Astrocyte of the spinal cord (primary cell): Measurements from ENCODE around the gene RDH13.

Experiments
- DNase-seq: peaks from one replicate; pipeline ENCODE4 v3.0.0; 2011; ENCODE audit warnings: low read depth, low spot score
- H3K4me3 ChIP-seq: 2 replicates; pipeline ENCODE4 v1.5.1; 2011; ENCODE audit warnings: low read depth, mild to moderate bottlenecking, low read length, moderate library complexity
- in situ Hi-C: cut with HindIII; loops from 2 replicates; pipeline ENCODE4 v1.10.0; 2017; ENCODE audit warnings: low sequenced_read_pairs
- TF ChIP-seq, protein P1 (sequence below): IDR thresholded peaks from 2 replicates; pipeline ENCODE4 v1.5.1; 2012; ENCODE audit warnings: low read depth, mild to moderate bottlenecking, low read length, inconsistent platforms

The RDH13 gene

DNA sequence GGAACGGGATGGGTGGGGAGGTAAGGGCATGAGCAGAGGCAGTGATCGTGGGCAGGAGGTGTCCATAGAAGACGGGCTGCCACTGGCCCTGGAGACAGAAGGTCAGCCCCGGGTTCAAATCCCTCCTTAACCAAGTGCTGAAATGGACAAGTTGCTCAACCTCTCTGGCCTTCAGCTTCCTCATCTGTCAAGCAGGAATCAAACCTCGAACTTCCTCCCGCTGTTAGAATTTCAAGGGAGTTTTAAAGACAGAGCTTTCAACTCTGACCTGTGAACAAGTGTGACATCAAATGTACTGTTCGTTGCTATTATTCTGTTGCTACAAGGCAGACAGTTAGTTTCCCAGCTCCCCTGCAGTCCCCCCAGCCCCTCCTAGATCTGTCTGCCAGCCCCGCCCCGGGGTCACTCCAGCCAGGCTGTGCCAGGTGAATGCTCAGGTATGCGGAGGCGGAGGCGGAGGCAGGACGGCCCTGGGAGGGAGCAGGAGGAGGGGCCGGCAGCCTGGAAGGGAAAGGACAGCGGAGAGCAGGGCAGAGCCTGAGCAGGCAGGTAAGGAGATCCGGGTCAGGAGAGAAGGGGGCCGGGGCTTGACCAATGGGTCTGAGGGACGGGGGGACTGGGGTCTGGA lies 12.5 kb upstream of the RDH13 start, which contains the start of gene EPS8L1:
TSS of gene EPS8L1 (plus strand) at position 499 of the 628 bp plus-strand sequence. CDS start 576 bp downstream, outside the sequence.
- TF ChIP-seq, protein P1, sequence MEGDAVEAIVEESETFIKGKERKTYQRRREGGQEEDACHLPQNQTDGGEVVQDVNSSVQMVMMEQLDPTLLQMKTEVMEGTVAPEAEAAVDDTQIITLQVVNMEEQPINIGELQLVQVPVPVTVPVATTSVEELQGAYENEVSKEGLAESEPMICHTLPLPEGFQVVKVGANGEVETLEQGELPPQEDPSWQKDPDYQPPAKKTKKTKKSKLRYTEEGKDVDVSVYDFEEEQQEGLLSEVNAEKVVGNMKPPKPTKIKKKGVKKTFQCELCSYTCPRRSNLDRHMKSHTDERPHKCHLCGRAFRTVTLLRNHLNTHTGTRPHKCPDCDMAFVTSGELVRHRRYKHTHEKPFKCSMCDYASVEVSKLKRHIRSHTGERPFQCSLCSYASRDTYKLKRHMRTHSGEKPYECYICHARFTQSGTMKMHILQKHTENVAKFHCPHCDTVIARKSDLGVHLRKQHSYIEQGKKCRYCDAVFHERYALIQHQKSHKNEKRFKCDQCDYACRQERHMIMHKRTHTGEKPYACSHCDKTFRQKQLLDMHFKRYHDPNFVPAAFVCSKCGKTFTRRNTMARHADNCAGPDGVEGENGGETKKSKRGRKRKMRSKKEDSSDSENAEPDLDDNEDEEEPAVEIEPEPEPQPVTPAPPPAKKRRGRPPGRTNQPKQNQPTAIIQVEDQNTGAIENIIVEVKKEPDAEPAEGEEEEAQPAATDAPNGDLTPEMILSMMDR = no peak
- in situ Hi-C loops = no loop called here
- no peak for DNase-seq
- no peak within 1 kb of the TSS for H3K4me3 ChIP-seq

DNA sequence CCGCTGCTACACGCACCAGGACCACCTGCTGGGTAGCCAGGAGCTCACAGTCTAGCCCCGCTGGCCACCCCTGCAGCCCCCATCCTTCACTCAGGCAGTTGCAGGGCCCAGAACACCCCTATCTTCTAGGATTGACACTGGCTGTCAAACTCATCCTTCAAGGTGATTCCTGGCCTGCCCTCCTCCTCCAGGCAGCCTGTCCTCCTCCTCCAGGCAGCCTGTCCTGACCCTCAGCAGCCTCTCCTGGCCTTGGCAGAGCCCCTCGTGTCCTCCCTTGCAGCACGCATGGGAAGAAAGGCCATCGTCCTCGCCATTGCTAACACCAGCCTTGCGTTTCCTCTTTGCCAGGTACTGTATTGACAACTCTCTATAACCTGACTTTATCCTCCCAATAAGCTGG lies 9.0 kb upstream of the RDH13 start:
- no peak overlapping the region for H3K4me3 ChIP-seq
- DNase-seq = no peak
- TF ChIP-seq, protein P1 = no peak
- in situ Hi-C loops = no loop called here

DNA sequence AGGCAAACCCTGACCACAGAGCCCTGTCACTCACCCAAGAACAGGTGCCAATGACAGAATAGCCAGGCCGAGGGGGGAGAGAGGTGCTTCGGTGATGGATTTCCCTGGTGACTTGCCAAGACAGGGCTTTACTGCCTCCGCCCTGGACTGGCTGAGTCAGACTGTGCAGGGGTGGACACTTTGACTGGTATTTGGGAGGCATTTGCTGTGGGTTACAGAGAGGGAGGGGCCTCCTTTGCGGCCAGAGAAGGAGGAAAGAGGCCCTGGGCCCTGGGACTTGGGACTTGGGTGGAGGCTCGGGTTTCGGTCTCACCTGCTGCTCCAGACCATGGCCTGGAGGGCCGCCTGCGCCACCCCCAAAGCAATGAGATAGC lies 8.2 kb upstream of the RDH13 start:
- TF ChIP-seq, protein P1 = no peak
- H3K4me3 ChIP-seq = no peak overlapping the region
- DNase-seq = peak; percentile 36
- in situ Hi-C loops = no loop called here

DNA sequence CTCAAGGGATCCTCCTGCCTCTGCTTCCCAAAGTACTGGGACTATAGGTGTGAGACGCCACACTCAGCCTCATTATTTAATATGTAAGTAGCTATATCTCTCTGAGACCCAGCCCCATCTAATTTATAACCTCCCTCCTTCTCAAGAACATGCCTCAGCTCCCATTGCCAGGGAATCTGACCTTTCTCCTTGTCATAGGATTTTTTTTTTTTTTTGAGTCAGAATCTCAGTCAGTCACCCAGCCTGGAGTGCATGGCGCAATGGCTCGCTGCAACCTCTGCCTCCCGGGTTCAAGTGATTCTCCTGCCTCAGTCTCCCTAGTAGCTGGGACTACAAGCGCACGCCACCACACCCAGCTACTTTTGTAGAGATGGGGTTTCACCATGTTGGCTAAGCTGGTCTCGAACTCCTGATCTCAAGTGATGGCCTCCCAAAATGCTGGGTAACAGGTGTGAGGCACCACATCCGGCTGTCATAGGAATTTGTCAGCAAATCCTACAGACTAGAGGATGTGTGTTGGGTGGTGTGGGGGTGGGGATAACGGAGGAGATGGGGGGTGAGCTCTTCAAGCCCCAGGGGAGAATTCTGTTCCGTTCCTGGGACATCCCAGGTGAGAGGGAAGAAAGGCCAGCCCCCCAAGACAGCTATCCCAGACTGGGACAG lies 7.6 kb upstream of the RDH13 start:
- DNase-seq = no peak
- no peak overlapping the region for H3K4me3 ChIP-seq
- in situ Hi-C loops = no loop called here
- TF ChIP-seq, protein P1 = no peak

DNA sequence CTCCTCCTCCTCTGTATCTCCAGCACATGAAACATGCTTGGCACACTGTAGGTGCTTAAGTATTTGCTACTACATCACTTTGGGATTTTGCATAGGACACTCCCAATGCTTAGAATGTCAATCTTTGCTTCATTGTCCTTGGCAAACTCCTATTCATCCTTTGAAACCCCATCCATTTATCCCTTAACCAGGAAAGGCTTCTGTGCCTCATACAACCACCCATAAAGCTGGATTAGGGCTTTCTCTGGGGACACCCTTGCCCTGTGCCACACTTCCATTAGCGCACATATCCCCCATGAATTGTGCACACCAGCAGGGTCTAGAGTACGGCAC lies 6.9 kb upstream of the RDH13 start:
- in situ Hi-C loops = no loop called here
- no peak overlapping the region for H3K4me3 ChIP-seq
- DNase-seq = no peak
- TF ChIP-seq, protein P1 = no peak

DNA sequence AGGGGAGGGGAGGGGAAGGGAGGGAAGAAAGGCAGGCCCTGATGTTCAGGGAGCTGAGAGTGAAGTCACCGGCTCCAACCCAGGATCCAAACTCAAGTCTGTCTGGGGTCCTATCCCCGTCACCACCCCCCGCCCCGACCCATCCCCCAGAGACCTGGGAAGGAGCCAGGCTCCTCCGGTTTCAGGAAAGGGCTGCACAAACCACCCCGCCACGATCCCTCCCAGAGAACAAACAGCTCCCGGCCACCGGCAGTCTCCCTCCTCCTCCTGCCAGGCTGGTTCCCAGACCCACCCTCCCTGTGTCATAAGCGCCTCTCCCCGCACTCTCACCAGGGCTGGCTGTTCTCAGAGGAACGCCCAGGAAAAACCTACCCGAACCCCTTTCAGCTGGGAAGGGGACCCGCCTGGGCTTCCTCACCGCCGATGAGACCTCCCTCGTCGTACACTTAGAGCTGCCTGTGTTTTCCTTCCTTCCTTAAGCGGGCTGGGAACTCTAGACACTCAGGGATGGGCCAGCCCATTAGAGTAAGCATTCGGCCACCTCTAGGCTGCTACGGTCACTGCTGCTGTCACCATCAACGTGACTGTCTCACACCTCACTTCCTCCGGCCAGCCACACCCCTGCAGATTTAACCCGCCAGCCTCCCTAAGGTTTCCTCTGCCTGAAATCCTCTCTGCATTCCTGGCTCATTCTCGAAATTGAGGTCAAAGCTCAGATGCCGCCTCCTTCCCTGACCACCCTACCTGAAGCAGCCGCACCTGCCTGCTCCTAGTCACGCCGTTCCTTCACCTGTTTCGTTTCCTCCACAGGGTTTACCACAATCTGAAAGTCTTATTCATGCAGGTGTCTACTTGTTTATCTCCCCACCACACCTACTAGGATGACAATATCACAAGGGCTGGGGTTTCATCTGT lies 6.3 kb upstream of the RDH13 start:
- DNase-seq = peak; percentile 30
- TF ChIP-seq, protein P1 = no peak
- in situ Hi-C loops = no loop called here
- no peak overlapping the region for H3K4me3 ChIP-seq
